ENCODE results near the gene C1QTNF7. TPM values are rescaled to one million over a fixed set of nuclear protein-coding genes. Genes with fewer than 3 reads are reported as not detected.

Gene C1QTNF7
- total and polyA plus RNA-seq, 2 of the 13 experiments (the other 11 are each of a cell fraction or from before 2014, with no cell fraction given): not detected

DNA sequence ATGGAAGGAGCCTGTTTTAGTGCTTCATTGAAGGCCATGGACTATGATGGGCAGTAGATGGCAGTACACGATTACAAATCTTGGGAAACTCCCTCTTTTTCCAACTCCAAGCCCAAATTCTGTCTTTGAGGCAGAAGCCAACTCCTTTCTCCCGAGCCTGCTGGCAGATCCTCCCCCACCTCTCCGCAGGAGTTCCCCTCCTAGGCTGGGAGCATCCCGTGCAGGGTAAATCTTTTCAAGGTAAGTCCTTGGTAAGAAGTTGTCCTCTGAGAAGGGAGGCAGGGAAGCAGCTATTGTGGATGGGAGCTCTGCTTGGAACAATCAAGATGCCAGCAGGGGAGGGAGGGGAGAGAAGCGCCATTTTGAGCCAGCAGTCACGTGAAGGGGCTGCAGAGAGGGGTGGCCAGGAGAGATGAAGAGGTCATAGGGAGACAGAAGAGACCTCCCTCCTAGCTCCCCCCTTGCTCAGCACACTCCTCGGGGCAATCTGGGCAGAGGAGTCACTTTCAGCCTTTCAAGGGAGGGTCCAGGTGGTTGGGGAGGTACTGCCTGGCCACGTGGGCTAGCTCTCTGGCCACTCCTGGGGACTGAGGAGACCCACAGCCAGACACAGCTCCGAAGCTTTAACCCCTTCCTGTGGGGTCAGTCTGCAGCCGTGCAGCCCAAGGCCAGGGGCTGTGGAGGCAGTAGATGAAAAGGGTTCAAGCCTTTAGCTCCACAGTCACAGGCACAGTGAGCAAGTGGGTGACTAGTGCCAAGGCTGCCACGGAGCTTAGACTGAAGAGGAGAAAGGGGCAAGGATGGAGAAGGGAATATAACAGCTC lies 51.5 kb downstream of the C1QTNF7 start (continued):
- TF ChIP-seq, protein P1, sequence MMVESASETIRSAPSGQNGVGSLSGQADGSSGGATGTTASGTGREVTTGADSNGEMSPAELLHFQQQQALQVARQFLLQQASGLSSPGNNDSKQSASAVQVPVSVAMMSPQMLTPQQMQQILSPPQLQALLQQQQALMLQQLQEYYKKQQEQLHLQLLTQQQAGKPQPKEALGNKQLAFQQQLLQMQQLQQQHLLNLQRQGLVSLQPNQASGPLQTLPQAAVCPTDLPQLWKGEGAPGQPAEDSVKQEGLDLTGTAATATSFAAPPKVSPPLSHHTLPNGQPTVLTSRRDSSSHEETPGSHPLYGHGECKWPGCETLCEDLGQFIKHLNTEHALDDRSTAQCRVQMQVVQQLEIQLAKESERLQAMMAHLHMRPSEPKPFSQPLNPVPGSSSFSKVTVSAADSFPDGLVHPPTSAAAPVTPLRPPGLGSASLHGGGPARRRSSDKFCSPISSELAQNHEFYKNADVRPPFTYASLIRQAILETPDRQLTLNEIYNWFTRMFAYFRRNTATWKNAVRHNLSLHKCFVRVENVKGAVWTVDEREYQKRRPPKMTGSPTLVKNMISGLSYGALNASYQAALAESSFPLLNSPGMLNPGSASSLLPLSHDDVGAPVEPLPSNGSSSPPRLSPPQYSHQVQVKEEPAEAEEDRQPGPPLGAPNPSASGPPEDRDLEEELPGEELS (CRISPR knock-in tag; IDR thresholded peaks at IDR 0.05): no peak
- TF ChIP-seq ZBTB7A (CRISPR knock-in tag; IDR thresholded peaks at IDR 0.05) (0 out of 2 replicates have a peak, but pooled peaks have one; percentile 39), NFKBIZ (CRISPR knock-in tag; IDR thresholded peaks at IDR 0.05) (no peak), ZNF556 (CRISPR knock-in tag; IDR thresholded peaks at IDR 0.05; ENCODE audit: borderline replicate concordance) (no peak), ZNF577 (CRISPR knock-in tag; IDR thresholded peaks at IDR 0.05; ENCODE audit: borderline replicate concordance, low read depth) (no peak), RARA (CRISPR knock-in tag; IDR thresholded peaks at IDR 0.05) (no peak), SALL1 (CRISPR knock-in tag; IDR thresholded peaks at IDR 0.05) (peak; percentile 54; the same call in 1 of the 2 replicates), KLF6 (CRISPR knock-in tag; IDR thresholded peaks at IDR 0.05) (peak; percentile 50), ZNF747 (CRISPR knock-in tag; IDR thresholded peaks at IDR 0.05; ENCODE audit: borderline replicate concordance) (no peak), SOX5 (CRISPR knock-in tag; IDR thresholded peaks at IDR 0.05; ENCODE audit: borderline replicate concordance) (no peak; the same call in 1 of the 2 replicates), ERF (CRISPR knock-in tag; IDR thresholded peaks at IDR 0.05) (no peak), ZEB1 (IDR thresholded peaks at IDR 0.05; ENCODE audit: insufficient replicate concordance, low read depth) (peak; percentile 51), KAT2B (IDR thresholded peaks at IDR 0.05; ENCODE audit: borderline replicate concordance, low read depth, low read length) (no peak), JARID2 (CRISPR knock-in tag; IDR thresholded peaks at IDR 0.05; ENCODE audit: insufficient replicate concordance) (peak; percentile 54)
- TF ChIP-seq, protein P2, sequence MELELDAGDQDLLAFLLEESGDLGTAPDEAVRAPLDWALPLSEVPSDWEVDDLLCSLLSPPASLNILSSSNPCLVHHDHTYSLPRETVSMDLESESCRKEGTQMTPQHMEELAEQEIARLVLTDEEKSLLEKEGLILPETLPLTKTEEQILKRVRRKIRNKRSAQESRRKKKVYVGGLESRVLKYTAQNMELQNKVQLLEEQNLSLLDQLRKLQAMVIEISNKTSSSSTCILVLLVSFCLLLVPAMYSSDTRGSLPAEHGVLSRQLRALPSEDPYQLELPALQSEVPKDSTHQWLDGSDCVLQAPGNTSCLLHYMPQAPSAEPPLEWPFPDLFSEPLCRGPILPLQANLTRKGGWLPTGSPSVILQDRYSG (CRISPR knock-in tag; IDR thresholded peaks at IDR 0.05): no peak
- TF ChIP-seq, protein P3, sequence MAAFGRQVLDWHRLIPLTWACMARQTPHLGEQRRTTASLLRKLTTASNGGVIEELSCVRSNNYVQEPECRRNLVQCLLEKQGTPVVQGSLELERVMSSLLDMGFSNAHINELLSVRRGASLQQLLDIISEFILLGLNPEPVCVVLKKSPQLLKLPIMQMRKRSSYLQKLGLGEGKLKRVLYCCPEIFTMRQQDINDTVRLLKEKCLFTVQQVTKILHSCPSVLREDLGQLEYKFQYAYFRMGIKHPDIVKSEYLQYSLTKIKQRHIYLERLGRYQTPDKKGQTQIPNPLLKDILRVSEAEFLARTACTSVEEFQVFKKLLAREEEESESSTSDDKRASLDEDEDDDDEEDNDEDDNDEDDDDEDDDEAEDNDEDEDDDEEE (CRISPR knock-in tag; IDR thresholded peaks at IDR 0.05): no peak
- TF ChIP-seq, protein P4, sequence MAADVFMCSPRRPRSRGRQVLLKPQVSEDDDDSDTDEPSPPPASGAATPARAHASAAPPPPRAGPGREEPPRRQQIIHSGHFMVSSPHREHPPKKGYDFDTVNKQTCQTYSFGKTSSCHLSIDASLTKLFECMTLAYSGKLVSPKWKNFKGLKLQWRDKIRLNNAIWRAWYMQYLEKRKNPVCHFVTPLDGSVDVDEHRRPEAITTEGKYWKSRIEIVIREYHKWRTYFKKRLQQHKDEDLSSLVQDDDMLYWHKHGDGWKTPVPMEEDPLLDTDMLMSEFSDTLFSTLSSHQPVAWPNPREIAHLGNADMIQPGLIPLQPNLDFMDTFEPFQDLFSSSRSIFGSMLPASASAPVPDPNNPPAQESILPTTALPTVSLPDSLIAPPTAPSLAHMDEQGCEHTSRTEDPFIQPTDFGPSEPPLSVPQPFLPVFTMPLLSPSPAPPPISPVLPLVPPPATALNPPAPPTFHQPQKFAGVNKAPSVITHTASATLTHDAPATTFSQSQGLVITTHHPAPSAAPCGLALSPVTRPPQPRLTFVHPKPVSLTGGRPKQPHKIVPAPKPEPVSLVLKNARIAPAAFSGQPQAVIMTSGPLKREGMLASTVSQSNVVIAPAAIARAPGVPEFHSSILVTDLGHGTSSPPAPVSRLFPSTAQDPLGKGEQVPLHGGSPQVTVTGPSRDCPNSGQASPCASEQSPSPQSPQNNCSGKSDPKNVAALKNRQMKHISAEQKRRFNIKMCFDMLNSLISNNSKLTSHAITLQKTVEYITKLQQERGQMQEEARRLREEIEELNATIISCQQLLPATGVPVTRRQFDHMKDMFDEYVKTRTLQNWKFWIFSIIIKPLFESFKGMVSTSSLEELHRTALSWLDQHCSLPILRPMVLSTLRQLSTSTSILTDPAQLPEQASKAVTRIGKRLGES (CRISPR knock-in tag; IDR thresholded peaks at IDR 0.05; ENCODE audit: borderline replicate concordance): no peak
- TF ChIP-seq, protein P5, sequence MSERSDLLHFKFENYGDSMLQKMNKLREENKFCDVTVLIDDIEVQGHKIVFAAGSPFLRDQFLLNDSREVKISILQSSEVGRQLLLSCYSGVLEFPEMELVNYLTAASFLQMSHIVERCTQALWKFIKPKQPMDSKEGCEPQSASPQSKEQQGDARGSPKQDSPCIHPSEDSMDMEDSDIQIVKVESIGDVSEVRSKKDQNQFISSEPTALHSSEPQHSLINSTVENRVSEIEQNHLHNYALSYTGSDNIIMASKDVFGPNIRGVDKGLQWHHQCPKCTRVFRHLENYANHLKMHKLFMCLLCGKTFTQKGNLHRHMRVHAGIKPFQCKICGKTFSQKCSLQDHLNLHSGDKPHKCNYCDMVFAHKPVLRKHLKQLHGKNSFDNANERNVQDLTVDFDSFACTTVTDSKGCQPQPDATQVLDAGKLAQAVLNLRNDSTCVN (CRISPR knock-in tag; IDR thresholded peaks at IDR 0.05; ENCODE audit: borderline replicate concordance): no peak
